SK-N-SH (cell line): ENCODE results near the gene IPO11. TPM values are rescaled to one million over a fixed set of nuclear protein-coding genes. Genes with fewer than 3 reads are reported as not detected.

Experiments
- CTCF ChIA-PET: fragments of 300-600, 350-600 bp; formaldehyde crosslinking; extraction: SDS; loops from one replicate; lab custom pipeline; 2021; lab: Yijun Ruan, JAX
- POLR2A ChIA-PET: fragments of 350-600 bp; sonication (Branson Sonifier 250); formaldehyde crosslinking; extraction: SDS; loops from one replicate; lab custom pipeline; 2020; ENCODE audit warnings: antibody characterized with exemption, inconsistent platforms; lab: Yijun Ruan, JAX
- DNase-seq: peaks from one replicate; pipeline ENCODE4 v3.0.0; 2012
- H2AFZ ChIP-seq: fragments of 200-600 bp; sonication (generic); 2 replicates; pipeline ENCODE4 v1.8.1; 2016; ENCODE audit warnings: antibody characterized with exemption, mild to moderate bottlenecking, low read depth
- H3F3A ChIP-seq: fragments of 200-600 bp; sonication (generic); replicated peaks from 2 replicates; pipeline ENCODE3; 2016; ENCODE audit warnings: antibody characterized with exemption, mild to moderate bottlenecking; ENCODE audit not compliant: insufficient read depth
- H3K27ac ChIP-seq, 2 experiments: fragments of 200-500 bp in 1 of 2; fragments of 200-600 bp in 1 of 2; sonication (Bioruptor generic) in 1 of 2; sonication (generic), shearing (Covaris generic) in 1 of 2; 2 replicates each; pipeline versions ENCODE4 v1.5.1 to v1.6.1; 2014 to 2016; ENCODE audit warnings: low read depth in 2 of 2, inconsistent platforms in 1 of 2, low read length in 1 of 2, mild to moderate bottlenecking in 1 of 2, mixed read lengths in 1 of 2
- H3K27me3 ChIP-seq: fragments of 200-600 bp; sonication (generic), shearing (Covaris generic); 2 replicates; pipeline ENCODE4 v1.6.1; 2016; ENCODE audit warnings: mixed run types; ENCODE audit not compliant: insufficient read depth
- H3K36me3 ChIP-seq, 2 experiments: fragments of 200-500 bp in 1 of 2; fragments of 200-600 bp in 1 of 2; sonication (Bioruptor generic) in 1 of 2; sonication (generic) in 1 of 2; replicated peaks in 1 of 2; 2 replicates each; pipeline versions ENCODE3 to v1.5.1; 2014 to 2016; ENCODE audit warnings: low read length in 1 of 2, mild to moderate bottlenecking in 1 of 2; ENCODE audit not compliant: insufficient read depth in 2 of 2, control insufficient read depth in 1 of 2
- H3K4me1 ChIP-seq, 2 experiments: fragments of 200-500 bp in 1 of 2; fragments of 200-600 bp in 1 of 2; sonication (Bioruptor generic) in 1 of 2; sonication (generic), shearing (Covaris generic) in 1 of 2; 2 replicates each; pipeline versions ENCODE4 v1.5.1 to v1.6.1; 2014 to 2016; ENCODE audit warnings: low read depth in 1 of 2, low read length in 1 of 2, mixed run types in 1 of 2; ENCODE audit not compliant: insufficient read depth in 2 of 2, control insufficient read depth in 1 of 2
- H3K4me2 ChIP-seq: fragments of 200-600 bp; sonication (generic), shearing (Covaris generic); 2 replicates; pipeline ENCODE4 v1.6.1; 2017; ENCODE audit warnings: mixed run types
- H3K4me3 ChIP-seq, 2 experiments: fragments of 200-500 bp in 1 of 2; fragments of 200-600 bp in 1 of 2; sonication (Bioruptor generic) in 1 of 2; sonication (generic), shearing (Covaris generic) in 1 of 2; 2 replicates each; pipeline versions ENCODE4 v1.5.1 to v1.8.1; 2014 to 2016; ENCODE audit warnings: low read depth in 2 of 2, inconsistent platforms in 1 of 2, low read length in 1 of 2, mild to moderate bottlenecking in 1 of 2, mixed read lengths in 1 of 2, moderate library complexity in 1 of 2
- H3K79me2 ChIP-seq: fragments of 200-600 bp; sonication (generic); 2 replicates; pipeline ENCODE4 v1.8.1; 2017; ENCODE audit warnings: mild to moderate bottlenecking; ENCODE audit not compliant: insufficient read depth
- H3K9ac ChIP-seq: fragments of 200-600 bp; sonication (generic); 2 replicates; pipeline ENCODE4 v1.6.1; 2017; ENCODE audit warnings: mixed run types
- H3K9me2 ChIP-seq: fragments of 200-600 bp; sonication (generic); 2 replicates; pipeline ENCODE4 v1.6.1; 2017; ENCODE audit warnings: mixed run types
- H3K9me3 ChIP-seq: fragments of 200-600 bp; sonication (generic); 2 replicates; pipeline ENCODE4 v1.6.1; 2017; ENCODE audit warnings: mixed run types, mild to moderate bottlenecking, moderate library complexity
- H4K20me1 ChIP-seq: fragments of 200-600 bp; sonication (generic); 2 replicates; pipeline ENCODE4 v1.6.1; 2017; ENCODE audit warnings: mild to moderate bottlenecking, mixed run types; ENCODE audit not compliant: insufficient read depth
- EP300 ChIP-seq, 2 experiments: IDR thresholded peaks; 2 replicates each; pipeline versions ENCODE4 v1.4.0 to v1.6.1; 2012; ENCODE audit warnings: borderline replicate concordance in 1 of 2, low read depth in 1 of 2, low read length in 1 of 2
- FOSL2 ChIP-seq: IDR thresholded peaks from 2 replicates; pipeline ENCODE4 v1.4.0; 2012; ENCODE audit warnings: low read depth, mild to moderate bottlenecking, moderate library complexity, borderline replicate concordance
- GABPA ChIP-seq: IDR thresholded peaks from 2 replicates; pipeline ENCODE4 v1.4.0; 2012; ENCODE audit warnings: low read depth, mild to moderate bottlenecking
- MAX ChIP-seq: IDR thresholded peaks from 2 replicates; pipeline ENCODE4 v1.4.0; 2012; ENCODE audit warnings: low read depth
- MXI1 ChIP-seq: IDR thresholded peaks from 2 replicates; pipeline ENCODE4 v1.6.1; 2012; ENCODE audit warnings: mild to moderate bottlenecking, low read depth, low read length, improper control_type of control experiment
- NFIC ChIP-seq: IDR thresholded peaks from 2 replicates; pipeline ENCODE4 v1.4.0; 2012; ENCODE audit warnings: borderline replicate concordance
- NRF1 ChIP-seq: IDR thresholded peaks from 2 replicates; pipeline ENCODE4 v1.6.1; 2012; ENCODE audit warnings: low read depth, mild to moderate bottlenecking, low read length
- RAD21 ChIP-seq: IDR thresholded peaks from 2 replicates; pipeline ENCODE4 v1.6.1; 2012; ENCODE audit warnings: mild to moderate bottlenecking, low read length
- REST ChIP-seq: IDR thresholded peaks from 2 replicates; pipeline ENCODE4 v1.6.1; 2012; ENCODE audit warnings: mild to moderate bottlenecking, low read depth, low read length, moderate library complexity
- RFX5 ChIP-seq: IDR thresholded peaks from 2 replicates; pipeline ENCODE4 v1.6.1; 2012; ENCODE audit warnings: mild to moderate bottlenecking, improper control_type of control experiment, low read length
- ZBTB33 ChIP-seq: IDR thresholded peaks from 2 replicates; pipeline ENCODE4 v1.4.0; 2012; ENCODE audit warnings: low read depth, borderline replicate concordance
- WGBS: methylation state at CpG from one replicate; pipeline ENCODE4 v1.1.6; 2017; ENCODE audit warnings: low lambda C conversion rate; 5-methylcytosine and 5-hydroxymethylcytosine counted together
- polyA plus RNA-seq, 3 experiments: library from polyadenylated mRNA; depleted of rRNA; stranded (reverse); fragments of >200 nt; gene quantifications; 2 replicates each; pipeline ENCODE4 v1.2.3, GENCODE V29; 2012

IPO11 gene
- polyA plus RNA-seq, 1 of the 3 experiments (the other 2 are of a cell fraction) = 8.1 TPM

GRCh38 chr5:62372600-62372999 lies 40.0 kb upstream of the IPO11 start:
- no peaks in the 10 kb centered on the region for H3K9me3 ChIP-seq
- H3F3A ChIP-seq = peaks cover 19% of the 10 kb centered on the region
- no peak overlapping the region for H3K9ac ChIP-seq
- no peaks in the 10 kb centered on the region for H3K9me2 ChIP-seq
- no peak overlapping the region for H3K4me2 ChIP-seq
- DNase-seq = no peak
- H3K4me1 ChIP-seq = peaks cover 0 to 10% of the 10 kb centered on the region in 2 experiments; a peak in 1 of 4 replicates
- WGBS = 95% methylated on average over 3 of the region's 3 CpGs
- peaks cover 54 to 63% of the 10 kb centered on the region in 2 experiments for H3K36me3 ChIP-seq
- H3K27me3 ChIP-seq = no peaks in the 10 kb centered on the region
- H4K20me1 ChIP-seq = no peaks in the 10 kb centered on the region
- H3K79me2 ChIP-seq = no peaks in the 10 kb centered on the region
- TF ChIP-seq EP300 (IDR thresholded peaks at IDR 0.05; ENCODE audit: borderline replicate concordance in 1 of 2, low read depth in 1 of 2, low read length in 1 of 2) (no peak), NFIC (no peak), NRF1 (no peak), MAX (no peak), RAD21 (no peak), ZBTB33 (no peak), FOSL2 (no peak), REST (no peak), MXI1 (no peak), GABPA (no peak)
- ChIA-PET CTCF (no interaction called here), POLR2A (no interaction called here)
- no peak overlapping the region for H3K4me3 ChIP-seq
- H3K27ac ChIP-seq = no peak overlapping the region
- no peak overlapping the region for H2AFZ ChIP-seq

GRCh38 chr5:62373382-62373781 lies 39.2 kb upstream of the IPO11 start:
- CTCF ChIA-PET = no interaction called here
- H3K9ac ChIP-seq = no peak overlapping the region
- POLR2A ChIA-PET = no interaction called here

More at GRCh38 chr5:62373382-62373781, 39.2 kb upstream of the IPO11 start:
- Histone ChIP-seq H3K79me2 (no peaks in the 10 kb centered on the region), H3K36me3 (peaks cover 56 to 66% of the 10 kb centered on the region in 2 experiments), H3K27me3 (no peaks in the 10 kb centered on the region), H3K4me3 (no peak overlapping the region), H3K27ac (no peak overlapping the region), H3K4me1 (peaks cover 0 to 10% of the 10 kb centered on the region in 2 experiments; a peak in 1 of 4 replicates), H3K4me2 (no peak overlapping the region), H2AFZ (no peak overlapping the region), H3F3A (peaks cover 19% of the 10 kb centered on the region), H3K9me2 (no peaks in the 10 kb centered on the region), H3K9me3 (no peaks in the 10 kb centered on the region), H4K20me1 (no peaks in the 10 kb centered on the region)
- TF ChIP-seq MAX (no peak), RFX5 (no peak)
- no peak for DNase-seq
- WGBS = 96% methylated on average over 3 of the region's 3 CpGs
